RWPE1 (cell line): ENCODE results near the gene ZNF865.
A peak's percentile ranks its signal among the peaks of the same experiment; 100 is the strongest.

Experiments used
- CTCF ChIA-PET: fragments of 350-600 bp; sonication (Branson Sonifier 250); formaldehyde crosslinking; extraction: SDS; loops from one replicate; lab custom pipeline; 2021; lab: Yijun Ruan, JAX
- POLR2A ChIA-PET: fragments of 400-600 bp; formaldehyde crosslinking; extraction: SDS; loops from one replicate; lab custom pipeline; 2020; ENCODE audit warnings: antibody characterized with exemption; ENCODE audit not compliant: low non-redundant PET; lab: Yijun Ruan, JAX
- DNase-seq: peaks from one replicate; pipeline ENCODE4 v3.0.0; 2012; ENCODE audit warnings: low spot score
- H3K27ac ChIP-seq: fragments of 450-650 bp; 2 replicates; pipeline ENCODE4 v1.5.1; 2017
- CTCF ChIP-seq: fragments of 450-650 bp; conservative IDR thresholded peaks from 2 replicates; pipeline ENCODE4 v1.5.1; 2017; ENCODE audit warnings: low read depth, mild to moderate bottlenecking

The ZNF865 gene

GRCh38 chr19:55641426-55642152 is 36.1 kb downstream of the ZNF865 start:
- CTCF ChIA-PET, result no interaction called here
- no peak for TF ChIP-seq CTCF
- POLR2A ChIA-PET, result interaction anchor here (0.6 kb wide), 1 partner anchor 174 kb away, joined by 3 read pairs; no protein-coding TSS in a partner anchor
- peak overlapping the region; percentile 96 for H3K27ac ChIP-seq
- no peak for DNase-seq

- peak overlapping the region; percentile 96 for H3K27ac ChIP-seq
- no peak for DNase-seq
- ChIA-PET POLR2A (interaction anchor here (0.6 kb wide), 1 partner anchor 12 kb away, joined by 3 read pairs; the partner anchor contains the start of gene U2AF2), CTCF (interaction anchor here (0.6 kb wide), 1 partner anchor 44 kb away, joined by 4 read pairs; no protein-coding TSS in a partner anchor)
- TF ChIP-seq CTCF, result no peak
Observed at GRCh38 chr19:55642153-55643002, 36.9 kb downstream of the ZNF865 start.

GRCh38 chr19:55643003-55643886 is 37.8 kb downstream of the ZNF865 start, which contains the start of gene ZNF581:
TSS of gene ZNF581 (plus strand) at chr19:55643649. CDS start at chr19:55644572, 923 bp downstream.
- ChIA-PET CTCF (interaction anchor here (0.6 kb wide), 1 partner anchor 44 kb away, joined by 4 read pairs; no protein-coding TSS in a partner anchor), POLR2A (interaction anchor here (0.6 kb wide), 1 partner anchor 11 kb away, joined by 3 read pairs; the partner anchor contains the start of gene U2AF2)
- peak within 1 kb of the TSS; percentile 96 for H3K27ac ChIP-seq
- TF ChIP-seq CTCF, result no peak
- DNase-seq, result peak; percentile 83

GRCh38 chr19:55643887-55644176 is 38.4 kb downstream of the ZNF865 start:
- no peak for DNase-seq
- ChIA-PET POLR2A (no interaction called here), CTCF (no interaction called here)
- no peak for TF ChIP-seq CTCF
- H3K27ac ChIP-seq, result peak overlapping the region; percentile 96

- H3K27ac ChIP-seq, result peak overlapping the region; percentile 96
Observed at GRCh38 chr19:55644191-55644833, 38.9 kb downstream of the ZNF865 start.

More at GRCh38 chr19:55644191-55644833, 38.9 kb downstream of the ZNF865 start:
- POLR2A ChIA-PET, result no interaction called here
- DNase-seq, result no peak
- TF ChIP-seq CTCF, result no peak
- CTCF ChIA-PET, result no interaction called here
